ENCODE measurements around the gene LIPK. TPM values are rescaled to one million over a fixed set of nuclear protein-coding genes. Genes with fewer than 3 reads are reported as not detected.

Gene LIPK
- total and polyA plus RNA-seq, 9 of the 15 experiments (the other 6 are each of a cell fraction or from before 2014, with no cell fraction given) = not detected

- no peak for TF ChIP-seq SIN3B (IDR thresholded peaks at IDR 0.05; ENCODE audit: low read depth)
- TF ChIP-seq PHF20 (IDR thresholded peaks at IDR 0.05; ENCODE audit: partially characterized antibody) = no peak
- TF ChIP-seq ILF3 (IDR thresholded peaks at IDR 0.05; ENCODE audit: borderline replicate concordance) = no peak
- no peak for TF ChIP-seq E2F3 (CRISPR knock-in tag; IDR thresholded peaks at IDR 0.05)
- TF ChIP-seq ZNF586 (CRISPR knock-in tag; conservative IDR thresholded peaks at IDR 0.05) = no peak
- TF ChIP-seq, protein P1, sequence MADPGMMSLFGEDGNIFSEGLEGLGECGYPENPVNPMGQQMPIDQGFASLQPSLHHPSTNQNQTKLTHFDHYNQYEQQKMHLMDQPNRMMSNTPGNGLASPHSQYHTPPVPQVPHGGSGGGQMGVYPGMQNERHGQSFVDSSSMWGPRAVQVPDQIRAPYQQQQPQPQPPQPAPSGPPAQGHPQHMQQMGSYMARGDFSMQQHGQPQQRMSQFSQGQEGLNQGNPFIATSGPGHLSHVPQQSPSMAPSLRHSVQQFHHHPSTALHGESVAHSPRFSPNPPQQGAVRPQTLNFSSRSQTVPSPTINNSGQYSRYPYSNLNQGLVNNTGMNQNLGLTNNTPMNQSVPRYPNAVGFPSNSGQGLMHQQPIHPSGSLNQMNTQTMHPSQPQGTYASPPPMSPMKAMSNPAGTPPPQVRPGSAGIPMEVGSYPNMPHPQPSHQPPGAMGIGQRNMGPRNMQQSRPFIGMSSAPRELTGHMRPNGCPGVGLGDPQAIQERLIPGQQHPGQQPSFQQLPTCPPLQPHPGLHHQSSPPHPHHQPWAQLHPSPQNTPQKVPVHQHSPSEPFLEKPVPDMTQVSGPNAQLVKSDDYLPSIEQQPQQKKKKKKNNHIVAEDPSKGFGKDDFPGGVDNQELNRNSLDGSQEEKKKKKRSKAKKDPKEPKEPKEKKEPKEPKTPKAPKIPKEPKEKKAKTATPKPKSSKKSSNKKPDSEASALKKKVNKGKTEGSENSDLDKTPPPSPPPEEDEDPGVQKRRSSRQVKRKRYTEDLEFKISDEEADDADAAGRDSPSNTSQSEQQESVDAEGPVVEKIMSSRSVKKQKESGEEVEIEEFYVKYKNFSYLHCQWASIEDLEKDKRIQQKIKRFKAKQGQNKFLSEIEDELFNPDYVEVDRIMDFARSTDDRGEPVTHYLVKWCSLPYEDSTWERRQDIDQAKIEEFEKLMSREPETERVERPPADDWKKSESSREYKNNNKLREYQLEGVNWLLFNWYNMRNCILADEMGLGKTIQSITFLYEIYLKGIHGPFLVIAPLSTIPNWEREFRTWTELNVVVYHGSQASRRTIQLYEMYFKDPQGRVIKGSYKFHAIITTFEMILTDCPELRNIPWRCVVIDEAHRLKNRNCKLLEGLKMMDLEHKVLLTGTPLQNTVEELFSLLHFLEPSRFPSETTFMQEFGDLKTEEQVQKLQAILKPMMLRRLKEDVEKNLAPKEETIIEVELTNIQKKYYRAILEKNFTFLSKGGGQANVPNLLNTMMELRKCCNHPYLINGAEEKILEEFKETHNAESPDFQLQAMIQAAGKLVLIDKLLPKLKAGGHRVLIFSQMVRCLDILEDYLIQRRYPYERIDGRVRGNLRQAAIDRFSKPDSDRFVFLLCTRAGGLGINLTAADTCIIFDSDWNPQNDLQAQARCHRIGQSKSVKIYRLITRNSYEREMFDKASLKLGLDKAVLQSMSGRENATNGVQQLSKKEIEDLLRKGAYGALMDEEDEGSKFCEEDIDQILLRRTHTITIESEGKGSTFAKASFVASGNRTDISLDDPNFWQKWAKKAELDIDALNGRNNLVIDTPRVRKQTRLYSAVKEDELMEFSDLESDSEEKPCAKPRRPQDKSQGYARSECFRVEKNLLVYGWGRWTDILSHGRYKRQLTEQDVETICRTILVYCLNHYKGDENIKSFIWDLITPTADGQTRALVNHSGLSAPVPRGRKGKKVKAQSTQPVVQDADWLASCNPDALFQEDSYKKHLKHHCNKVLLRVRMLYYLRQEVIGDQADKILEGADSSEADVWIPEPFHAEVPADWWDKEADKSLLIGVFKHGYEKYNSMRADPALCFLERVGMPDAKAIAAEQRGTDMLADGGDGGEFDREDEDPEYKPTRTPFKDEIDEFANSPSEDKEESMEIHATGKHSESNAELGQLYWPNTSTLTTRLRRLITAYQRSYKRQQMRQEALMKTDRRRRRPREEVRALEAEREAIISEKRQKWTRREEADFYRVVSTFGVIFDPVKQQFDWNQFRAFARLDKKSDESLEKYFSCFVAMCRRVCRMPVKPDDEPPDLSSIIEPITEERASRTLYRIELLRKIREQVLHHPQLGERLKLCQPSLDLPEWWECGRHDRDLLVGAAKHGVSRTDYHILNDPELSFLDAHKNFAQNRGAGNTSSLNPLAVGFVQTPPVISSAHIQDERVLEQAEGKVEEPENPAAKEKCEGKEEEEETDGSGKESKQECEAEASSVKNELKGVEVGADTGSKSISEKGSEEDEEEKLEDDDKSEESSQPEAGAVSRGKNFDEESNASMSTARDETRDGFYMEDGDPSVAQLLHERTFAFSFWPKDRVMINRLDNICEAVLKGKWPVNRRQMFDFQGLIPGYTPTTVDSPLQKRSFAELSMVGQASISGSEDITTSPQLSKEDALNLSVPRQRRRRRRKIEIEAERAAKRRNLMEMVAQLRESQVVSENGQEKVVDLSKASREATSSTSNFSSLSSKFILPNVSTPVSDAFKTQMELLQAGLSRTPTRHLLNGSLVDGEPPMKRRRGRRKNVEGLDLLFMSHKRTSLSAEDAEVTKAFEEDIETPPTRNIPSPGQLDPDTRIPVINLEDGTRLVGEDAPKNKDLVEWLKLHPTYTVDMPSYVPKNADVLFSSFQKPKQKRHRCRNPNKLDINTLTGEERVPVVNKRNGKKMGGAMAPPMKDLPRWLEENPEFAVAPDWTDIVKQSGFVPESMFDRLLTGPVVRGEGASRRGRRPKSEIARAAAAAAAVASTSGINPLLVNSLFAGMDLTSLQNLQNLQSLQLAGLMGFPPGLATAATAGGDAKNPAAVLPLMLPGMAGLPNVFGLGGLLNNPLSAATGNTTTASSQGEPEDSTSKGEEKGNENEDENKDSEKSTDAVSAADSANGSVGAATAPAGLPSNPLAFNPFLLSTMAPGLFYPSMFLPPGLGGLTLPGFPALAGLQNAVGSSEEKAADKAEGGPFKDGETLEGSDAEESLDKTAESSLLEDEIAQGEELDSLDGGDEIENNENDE (IDR thresholded peaks at IDR 0.05; ENCODE audit: low read depth, low read length) = no peak
- TF ChIP-seq CTCFL (IDR thresholded peaks at IDR 0.05; ENCODE audit: borderline replicate concordance, insufficient read depth, low read depth, low read length, poor library complexity, severe bottlenecking) = no peak
- TF ChIP-seq GABPB1 (CRISPR knock-in tag; IDR thresholded peaks at IDR 0.05) = no peak
Observed at GRCh38 chr10:88764110-88764509, 58.1 kb downstream of the LIPK start (continued).

All from K562 (cell line).